GM18909 (cell line): ENCODE results near the gene CAMTA1.
"Not testable (repeated sequence)": the region's sequence is repeated elsewhere in the genome, so short reads cannot be mapped to it uniquely, and the experiment has no call there.

Experiments used
- ATAC-seq: cut with Tn5 transposase; IDR thresholded peaks from one replicate; pipeline ENCODE4 v1.9.1; 2021; ENCODE audit warnings: mild to moderate bottlenecking; ENCODE audit not compliant: unreplicated experiment, poor library complexity

Gene CAMTA1

GRCh38 chr1:7302126-7302525 is 516.9 kb downstream of the CAMTA1 start:
- no peak for ATAC-seq

GRCh38 chr1:7302873-7303272 is 517.6 kb downstream of the CAMTA1 start:
- no peak for ATAC-seq

- no peak for ATAC-seq
Measured at GRCh38 chr1:7303554-7304317, 518.5 kb downstream of the CAMTA1 start.

- ATAC-seq: no peak
Measured at GRCh38 chr1:7313081-7313546, 527.9 kb downstream of the CAMTA1 start.

DNA sequence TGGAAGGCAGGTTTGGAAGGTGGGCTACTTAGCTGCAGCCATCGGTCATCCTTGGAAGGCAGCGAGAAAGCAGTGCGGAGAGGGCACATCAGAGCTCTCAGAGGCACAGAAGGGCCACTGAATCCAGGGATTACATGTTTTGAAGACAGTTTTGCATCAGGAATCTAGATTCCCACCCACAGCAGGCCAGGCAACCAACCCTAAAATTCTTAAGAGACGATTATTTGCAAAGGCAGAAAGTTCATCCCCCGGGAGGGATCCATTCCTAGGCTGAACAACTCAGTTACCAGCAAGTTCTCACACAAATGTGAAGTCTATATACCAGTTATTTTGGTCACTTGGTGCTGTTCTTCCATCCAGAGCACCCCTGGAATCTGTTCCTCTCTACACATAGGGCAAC is 528.6 kb downstream of the CAMTA1 start:
- no peak for ATAC-seq

- no peak for ATAC-seq
Measured at GRCh38 chr1:7315316-7315715, 530.1 kb downstream of the CAMTA1 start.

DNA sequence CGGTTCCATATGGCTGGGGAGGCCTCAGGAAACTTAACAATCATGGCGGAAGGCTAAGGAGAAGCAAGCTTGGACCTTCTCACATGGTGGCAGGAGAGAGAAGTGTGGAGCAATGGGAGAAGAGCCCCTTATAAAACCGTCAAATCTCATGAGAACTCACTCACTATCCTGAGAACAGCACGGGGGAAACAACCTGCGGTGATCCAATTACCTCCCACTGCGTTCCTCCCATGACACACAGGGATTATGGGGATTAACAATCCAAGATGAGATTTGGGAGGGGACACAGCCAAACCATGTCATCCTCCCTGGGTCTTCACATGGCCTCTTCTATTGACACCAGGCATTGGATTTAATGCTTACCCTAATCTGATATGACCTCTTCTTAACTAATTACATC is 530.7 kb downstream of the CAMTA1 start:
- ATAC-seq: no peak

DNA sequence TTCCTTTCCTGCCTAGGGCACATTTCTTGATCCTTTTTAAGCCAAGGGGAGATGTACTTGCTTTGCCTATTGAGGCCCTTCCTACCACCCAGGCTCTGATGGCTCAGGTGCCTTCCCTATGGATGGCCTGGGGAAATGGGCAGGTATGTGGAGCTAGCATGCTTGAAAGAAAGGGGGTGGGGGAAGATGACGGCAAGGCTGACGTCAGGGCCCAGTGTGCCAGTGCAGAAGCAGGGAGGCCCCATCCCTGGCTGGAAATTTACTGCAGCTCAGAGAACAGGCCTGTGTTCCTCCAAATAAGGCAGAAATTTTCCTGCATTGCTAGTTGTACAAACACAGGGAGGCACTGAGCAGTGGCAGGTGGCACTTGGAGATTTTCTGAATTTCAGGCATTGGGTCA is 532.6 kb downstream of the CAMTA1 start:
- no peak for ATAC-seq

GRCh38 chr1:7319196-7319595 is 533.9 kb downstream of the CAMTA1 start:
- no peak for ATAC-seq

DNA sequence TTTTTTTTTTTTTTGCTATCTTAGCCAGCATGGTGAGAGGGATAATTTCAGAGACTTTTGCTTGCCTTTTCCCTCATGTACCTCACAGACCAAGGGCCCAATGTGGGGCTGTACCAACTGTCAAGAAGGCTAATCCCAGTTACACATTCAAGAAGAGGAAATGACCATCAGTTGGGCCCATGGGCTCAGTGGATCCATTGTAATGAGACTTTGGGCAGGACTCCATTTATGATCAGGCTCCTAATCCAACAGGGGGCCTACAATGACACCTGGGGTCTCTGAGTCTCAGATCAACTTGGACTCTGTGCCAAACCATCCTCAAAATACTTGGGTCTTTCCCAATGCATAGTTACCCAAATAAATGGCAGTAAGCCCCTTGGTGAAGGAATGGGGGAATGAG is 535.4 kb downstream of the CAMTA1 start:
- no peak for ATAC-seq

DNA sequence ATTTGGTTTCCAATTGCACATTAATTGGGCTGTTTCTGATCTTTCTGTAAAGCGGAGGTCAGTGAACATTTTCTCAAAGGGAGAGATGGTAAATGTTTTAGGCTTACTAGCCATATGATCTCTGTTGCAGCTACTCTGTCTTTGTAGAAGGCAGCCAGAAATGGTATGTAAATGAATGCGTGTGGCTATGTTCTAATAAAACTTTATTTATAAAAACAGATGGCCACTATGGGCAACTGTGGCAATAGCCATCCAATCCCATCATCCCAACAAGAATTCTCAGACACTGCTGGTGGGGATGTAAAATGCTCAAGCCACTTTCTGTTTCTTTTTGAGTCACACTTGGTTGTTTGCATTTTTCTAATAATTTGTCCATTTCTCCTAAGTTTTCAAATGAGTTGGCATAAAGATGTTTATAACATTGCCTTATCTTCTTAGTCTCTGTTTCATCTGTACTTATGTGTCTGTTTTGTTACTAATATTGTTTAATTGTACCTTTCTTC is 537.1 kb downstream of the CAMTA1 start:
- no peak for ATAC-seq

DNA sequence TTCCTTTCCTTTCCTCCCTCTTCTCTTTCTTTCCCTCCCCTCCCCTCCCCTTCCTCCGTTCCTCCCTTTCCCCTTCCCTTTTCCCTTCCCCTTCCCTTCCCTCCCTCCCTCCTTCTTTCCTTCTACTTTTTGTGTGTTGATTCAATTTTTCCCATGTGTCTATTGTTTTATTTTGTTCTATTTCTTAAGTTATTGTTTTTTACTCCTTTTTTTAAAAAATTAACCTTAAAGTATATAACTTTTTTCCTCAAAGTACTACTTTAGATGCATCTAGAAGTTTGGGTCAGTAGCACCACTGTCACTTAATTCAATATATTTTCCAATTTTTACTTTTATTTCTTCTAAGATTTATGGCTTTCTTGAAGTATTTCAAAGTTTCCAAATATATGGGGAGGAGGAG is 537.7 kb downstream of the CAMTA1 start:
- ATAC-seq: no peak

- no peak for ATAC-seq
Measured at GRCh38 chr1:7325254-7325653, 540.0 kb downstream of the CAMTA1 start.

GRCh38 chr1:7326366-7326765 is 541.1 kb downstream of the CAMTA1 start:
- ATAC-seq: no peak

DNA sequence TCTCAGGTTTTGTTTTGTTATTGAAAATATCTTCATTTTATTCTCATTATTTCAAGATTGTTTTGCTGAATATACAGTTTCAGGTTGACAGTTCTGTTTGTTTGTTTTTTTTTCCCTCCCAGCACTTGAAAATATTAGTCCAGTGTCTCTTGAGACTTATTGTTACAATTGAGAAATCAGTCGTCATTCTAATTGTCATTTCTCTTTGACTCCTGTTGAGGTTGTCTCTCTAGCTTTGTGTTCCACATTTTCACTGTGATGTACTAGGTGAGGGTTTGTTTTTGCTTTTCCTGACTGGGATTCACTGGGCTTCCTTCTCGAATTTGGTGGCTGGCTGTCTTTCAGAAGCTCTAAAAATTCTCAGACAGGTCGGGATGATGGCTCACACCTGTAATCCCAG is 542.6 kb downstream of the CAMTA1 start:
- ATAC-seq: no peak

DNA sequence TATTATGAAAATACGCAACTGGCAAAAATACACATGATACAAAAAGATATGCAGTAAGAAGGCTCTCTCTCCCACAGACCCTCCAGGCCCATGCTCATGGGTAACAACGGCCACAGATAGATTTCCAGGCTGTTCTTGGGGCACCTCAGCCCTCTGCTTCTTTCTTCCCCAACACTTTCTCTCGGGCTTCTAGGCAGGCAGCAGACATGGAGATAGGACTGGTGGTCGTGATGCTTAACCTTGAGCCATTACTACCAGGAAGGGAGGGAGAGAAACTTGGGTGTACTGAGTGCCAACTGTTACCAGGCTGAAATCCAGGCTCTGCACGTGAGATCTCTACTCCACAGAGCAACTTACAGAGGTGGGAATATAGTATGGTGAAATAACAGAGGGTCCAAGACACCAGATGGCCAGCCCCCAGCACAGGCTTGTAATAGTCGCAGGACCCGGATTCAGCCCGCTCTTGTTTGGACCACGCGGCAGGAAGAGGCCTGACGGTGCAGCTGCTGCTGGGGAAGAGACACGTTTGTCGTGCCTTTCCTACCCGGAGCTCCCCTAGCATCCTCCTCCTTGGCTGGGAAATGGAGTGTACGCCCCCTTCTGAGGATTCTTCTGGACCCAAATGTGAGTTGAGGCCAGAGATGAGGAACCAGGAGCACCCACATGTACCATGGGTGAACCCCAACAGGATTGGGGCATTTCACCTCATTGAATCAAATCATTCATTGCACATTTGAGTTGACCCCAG is 544.8 kb downstream of the CAMTA1 start:
- ATAC-seq: no peak

DNA sequence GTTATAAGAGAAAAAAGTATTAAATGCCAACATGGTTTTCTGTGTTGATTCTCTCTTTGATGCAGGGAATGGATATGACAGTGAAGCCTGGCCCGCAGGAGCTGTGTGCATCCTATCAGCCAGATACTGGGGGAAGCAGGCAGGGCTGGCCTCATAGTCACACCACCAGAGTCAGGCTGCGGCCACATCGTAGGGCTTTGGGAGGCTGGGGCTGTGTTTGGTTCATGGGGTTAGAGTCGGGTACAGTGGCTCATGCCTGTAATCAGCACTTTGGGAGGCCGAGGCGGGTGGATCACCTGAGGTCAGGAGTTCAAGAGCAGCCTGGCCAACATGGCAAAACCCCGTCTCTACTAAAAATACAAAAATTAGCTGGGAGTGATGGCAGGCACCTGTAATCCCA is 545.5 kb downstream of the CAMTA1 start:
- not testable (repeated sequence) for ATAC-seq

DNA sequence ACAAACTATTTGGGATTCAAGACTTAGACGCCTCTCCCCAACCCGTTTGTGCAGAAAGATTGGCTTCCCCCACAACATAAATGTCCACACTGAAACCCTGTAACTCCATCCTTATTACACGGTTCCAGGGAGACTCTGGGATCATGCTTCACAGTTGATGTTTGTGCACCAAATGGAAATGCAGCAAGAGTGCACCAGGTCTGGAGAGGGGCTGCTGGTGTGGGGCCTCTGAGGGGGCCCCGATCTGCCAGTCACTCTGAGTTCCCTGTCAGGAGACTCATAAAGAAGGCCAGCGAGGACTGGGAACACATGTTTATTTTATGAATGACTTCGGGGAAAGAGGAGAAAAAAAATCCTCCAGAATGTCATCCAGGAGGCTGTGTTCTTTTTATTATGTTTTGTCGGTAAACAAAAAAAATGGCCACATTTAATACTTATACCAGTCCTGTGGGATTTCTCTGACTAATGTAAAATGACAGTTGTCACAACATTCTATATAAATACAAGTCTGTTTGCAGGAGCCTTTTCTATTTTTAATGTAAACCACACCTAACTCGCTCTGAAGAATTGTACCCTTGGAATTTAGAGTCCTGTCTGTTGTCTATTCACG is 546.8 kb downstream of the CAMTA1 start:
- ATAC-seq: no peak

GRCh38 chr1:7333094-7333493 is 547.8 kb downstream of the CAMTA1 start:
- ATAC-seq: no peak

DNA sequence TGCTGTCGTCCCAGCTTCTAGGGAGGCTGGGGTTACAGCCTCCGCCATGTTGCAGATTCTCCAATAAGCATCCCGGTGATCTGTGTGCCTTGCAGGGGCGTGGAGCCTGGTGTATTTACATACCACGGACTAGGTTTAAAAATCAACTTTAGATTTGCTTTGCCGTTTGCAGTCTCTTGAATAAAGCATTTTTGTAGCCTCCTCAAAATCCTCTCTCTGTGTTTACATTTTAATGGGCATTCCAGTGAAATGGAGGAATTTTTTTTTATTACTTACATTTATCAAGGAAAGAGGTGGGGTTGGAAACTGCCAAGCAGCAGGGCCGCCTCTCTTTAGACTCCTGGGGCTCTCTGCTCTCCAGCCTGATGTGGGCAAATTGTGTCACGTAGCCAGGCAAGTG is 548.4 kb downstream of the CAMTA1 start:
- no peak for ATAC-seq

DNA sequence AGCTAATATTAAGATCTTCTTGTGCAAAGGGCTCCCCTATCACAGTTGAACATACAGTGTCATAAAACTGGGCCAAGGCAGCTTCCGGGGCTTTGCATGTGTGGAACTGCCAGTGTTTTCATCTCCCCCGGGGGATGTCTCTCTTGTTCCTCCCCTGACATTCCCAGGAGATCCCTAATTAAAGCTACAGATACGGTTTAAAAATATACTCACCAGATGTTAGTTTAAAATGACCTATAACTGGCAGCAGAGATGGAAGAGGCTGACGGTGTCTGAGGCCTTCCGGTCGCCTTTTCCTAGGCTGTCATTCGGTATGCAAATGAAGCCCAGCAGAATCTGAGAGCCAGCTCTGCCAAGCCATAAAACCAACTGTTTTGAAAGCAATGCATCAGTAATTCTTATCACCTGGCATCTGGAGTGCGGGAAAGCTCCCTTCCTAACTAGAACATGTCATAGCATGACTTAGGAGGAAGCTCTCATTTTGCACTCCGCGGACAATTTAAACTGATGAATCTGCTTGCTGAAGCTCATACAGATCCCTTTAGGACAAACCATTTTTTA is 549.3 kb downstream of the CAMTA1 start:
- no peak for ATAC-seq
